Suppressor macrophage treated with lipopolysaccharide for 4 hours (primary cell): ENCODE measurements around the gene AASDHPPT.

Experiments used
- DNase-seq: peaks from one replicate; pipeline ENCODE4 v3.0.0-alpha.2; 2020

The AASDHPPT gene

GRCh38 chr11:106086850-106087249 lies 9.4 kb downstream of the AASDHPPT start:
- DNase-seq: no peak

GRCh38 chr11:106087815-106088435 lies 10.5 kb downstream of the AASDHPPT start:
- DNase-seq: peak; percentile 58

- DNase-seq: no peak
These were observed 11.4 kb downstream of the AASDHPPT start for GRCh38 chr11:106088896-106089295.

GRCh38 chr11:106091480-106092123 lies 14.1 kb downstream of the AASDHPPT start:
- DNase-seq: peak; percentile 19

GRCh38 chr11:106092446-106092845 lies 15.0 kb downstream of the AASDHPPT start:
- no peak for DNase-seq

- no peak for DNase-seq
These were observed 21.6 kb downstream of the AASDHPPT start for GRCh38 chr11:106098893-106099553.

GRCh38 chr11:106101370-106101769 lies 23.9 kb downstream of the AASDHPPT start:
- DNase-seq: no peak

GRCh38 chr11:106101819-106102218 lies 24.4 kb downstream of the AASDHPPT start:
- DNase-seq: no peak

GRCh38 chr11:106105986-106106385 lies 28.5 kb downstream of the AASDHPPT start:
- no peak for DNase-seq

GRCh38 chr11:106121570-106122320 lies 44.3 kb downstream of the AASDHPPT start:
- no peak for DNase-seq

- DNase-seq: no peak
These were observed 50.1 kb downstream of the AASDHPPT start for GRCh38 chr11:106127604-106128003.

GRCh38 chr11:106128740-106129139 lies 51.3 kb downstream of the AASDHPPT start:
- no peak for DNase-seq

GRCh38 chr11:106131998-106132397 lies 54.5 kb downstream of the AASDHPPT start:
- no peak for DNase-seq

GRCh38 chr11:106132582-106133354 lies 55.3 kb downstream of the AASDHPPT start:
- no peak for DNase-seq

GRCh38 chr11:106133529-106133928 lies 56.1 kb downstream of the AASDHPPT start:
- DNase-seq: no peak

- DNase-seq: no peak
These were observed 59.6 kb downstream of the AASDHPPT start for GRCh38 chr11:106137061-106137460.

GRCh38 chr11:106137758-106138157 lies 60.3 kb downstream of the AASDHPPT start:
- no peak for DNase-seq
